ENCODE data around the gene ADCYAP1R1. TPM values are rescaled to one million over a fixed set of nuclear protein-coding genes. Genes with fewer than 3 reads are reported as not detected.

The ADCYAP1R1 gene
- total and polyA plus RNA-seq, 2 of the 8 experiments (the other 6 are each of a cell fraction or from before 2014, with no cell fraction given): 14.4 to 14.6 TPM

DNA sequence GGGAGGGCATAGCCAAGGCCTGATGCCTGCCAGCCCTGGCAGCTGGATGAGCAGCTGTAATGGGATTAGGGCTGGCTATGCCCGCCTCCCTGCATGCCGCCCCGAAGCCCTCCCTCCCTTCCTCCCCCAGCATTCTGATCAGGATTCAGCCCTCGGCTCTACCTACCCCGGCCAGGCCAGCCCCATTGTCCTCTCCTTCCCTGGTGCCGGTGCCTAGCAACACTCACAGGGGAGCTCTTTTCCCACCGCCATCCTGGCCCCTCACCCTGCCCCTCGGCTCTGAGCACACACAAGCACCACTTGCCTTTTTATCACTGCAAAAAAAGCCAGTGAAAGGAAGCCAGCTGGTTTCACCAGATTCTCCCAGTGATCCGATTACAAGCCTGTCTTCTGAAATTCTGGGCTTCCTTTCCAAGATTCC, 9.0 kb upstream of the ADCYAP1R1 start:
- peak; percentile 52 for FAIRE-seq
- DNase-seq (ENCODE audit: low read depth in 1 of 2, low spot score in 2 of 2): peak in 1 of 2 experiments; percentile 67
- Histone ChIP-seq H3K27me3 (replicated peaks in 1 of 4; ENCODE audit: control insufficient read depth in 3 of 4, extremely low read depth in 1 of 4, insufficient read depth in 3 of 4, low read length in 3 of 4) (peaks cover 0 to 7% (median 1%) of the 10 kb centered on the region in 4 experiments; a peak in 1 of 7 replicates), H2AK5ac (ENCODE audit: low read depth, low read length) (no peak overlapping the region; the same call in 1 of the 2 replicates), H3K9ac (replicated peaks in 1 of 4; ENCODE audit: extremely low read depth in 1 of 4, low read depth in 3 of 4, low read length in 3 of 4) (no peak overlapping the region), H3K4me3 (ENCODE audit: extremely low read depth in 1 of 4, insufficient read depth in 2 of 4, low read depth in 3 of 4, low read length in 4 of 4) (peak overlapping the region in 1 of 4 experiments; percentile 20; a peak in 1 of 8 replicates), H3K79me1 (ENCODE audit: low read depth, low read length) (no peaks in the 10 kb centered on the region), H2BK5ac (ENCODE audit: low read depth, low read length) (no peak overlapping the region), H3K23ac (ENCODE audit: insufficient read length) (no peak overlapping the region), H4K91ac (replicated peaks; ENCODE audit: insufficient read length, low read length) (no peak overlapping the region), H2BK15ac (ENCODE audit: low read length) (no peak overlapping the region), H2BK12ac (ENCODE audit: low read depth, low read length) (no peak overlapping the region), H3K4me1 (replicated peaks in 1 of 4; ENCODE audit: control insufficient read depth in 3 of 4, insufficient read depth in 4 of 4, low read length in 3 of 4) (peaks cover 2 to 12% (median 8%) of the 10 kb centered on the region in 4 experiments), H2BK120ac (replicated peaks; ENCODE audit: low read depth, low read length) (peak overlapping the region; percentile 3), H4K5ac (ENCODE audit: insufficient read length, low read depth, low read length) (no peak overlapping the region), H4K20me1 (replicated peaks in 1 of 2; ENCODE audit: control insufficient read depth in 1 of 2, insufficient read depth in 2 of 2, low read length in 2 of 2) (no peaks in the 10 kb centered on the region), H3K9me3 (ENCODE audit: insufficient read depth in 2 of 2, low read depth in 1 of 2, low read length in 1 of 2) (no peaks in the 10 kb centered on the region), H2AFZ (ENCODE audit: low read length) (peak overlapping the region; percentile 28; the same call in 1 of the 2 replicates), H2BK20ac (ENCODE audit: low read length) (0 out of 2 replicates have a peak overlapping the region, but pooled peaks have one; percentile 80), H3K4me2 (ENCODE audit: insufficient read depth in 1 of 2, low read depth in 2 of 2, low read length in 2 of 2) (peak overlapping the region; percentile 28 to 31; a peak in 2 of 4 replicates), H3K4ac (replicated peaks; ENCODE audit: insufficient read length, low read depth, low read length) (no peak overlapping the region), H3K56ac (replicated peaks; ENCODE audit: insufficient read length, low read depth, low read length) (no peak overlapping the region), H3K79me2 (ENCODE audit: control insufficient read depth in 1 of 2, insufficient read depth in 2 of 2, low read length in 2 of 2) (no peaks in the 10 kb centered on the region), H3K18ac (ENCODE audit: extremely low read depth, low read length) (peak overlapping the region; percentile 82), H3K36me3 (ENCODE audit: control insufficient read depth in 2 of 4, insufficient read depth in 4 of 4, low read length in 3 of 4) (no peaks in the 10 kb centered on the region), H3K14ac (ENCODE audit: insufficient read length) (no peak overlapping the region), H3K27ac (ENCODE audit: low read depth, low read length) (no peak overlapping the region), H3K23me2 (ENCODE audit: low read depth, low read length) (no peaks in the 10 kb centered on the region), H4K8ac (ENCODE audit: extremely low read depth, insufficient read depth, low read length) (peak overlapping the region; percentile 71)
- CTCF ChIA-PET (ENCODE audit: partially characterized antibody): interaction anchor here (1.1 to 52.0 kb wide), 5 partner anchors 5 to 105 kb away, joined by 3 to 880 read pairs (median 42); partner anchors contain the start of gene ADCYAP1R1
- 26% methylated on average over 9 of the region's 9 CpGs; no CpG with 5 or more reads in 1 of the 2 experiments for WGBS, 2 experiments (ENCODE audit: extremely low coverage in 1 of 2, insufficient coverage in 1 of 2, insufficient read length in 1 of 2, insufficient replicate concordance in 2 of 2, low coverage in 1 of 2, low lambda C conversion rate in 2 of 2, missing lambda C conversion rate in 1 of 2)
- POLR2A ChIA-PET (ENCODE audit: partially characterized antibody): interaction anchor here (1.0 to 1.6 kb wide), 2 partner anchors 21 to 59 kb away, joined by 3 to 9 read pairs; no protein-coding TSS in a partner anchor
- TF ChIP-seq ASH2L (IDR thresholded peaks at IDR 0.05; ENCODE audit: low read length) (peak; percentile 28), POLR2A (IDR thresholded peaks at IDR 0.05; ENCODE audit: control extremely low read depth in 1 of 2, low read depth in 2 of 2, low read length in 2 of 2) (no peak), POU5F1 (IDR thresholded peaks at IDR 0.05; ENCODE audit: low read depth, low read length) (no peak), CHD1 (IDR thresholded peaks at IDR 0.05; ENCODE audit: low read depth, low read length) (no peak), SRF (IDR thresholded peaks at IDR 0.05; ENCODE audit: low read depth, low read length) (no peak), KDM1A (IDR thresholded peaks at IDR 0.05; ENCODE audit: borderline replicate concordance, low read length) (no peak), GABPA (IDR thresholded peaks at IDR 0.05; ENCODE audit: borderline replicate concordance, insufficient read depth, low read length) (no peak), HDAC6 (IDR thresholded peaks at IDR 0.05; ENCODE audit: low read depth, low read length) (no peak), YY1 (IDR thresholded peaks at IDR 0.05; ENCODE audit: low read depth, low read length) (0 out of 2 replicates have a peak, but pooled peaks have one; percentile 50), CBX5 (IDR thresholded peaks at IDR 0.05; ENCODE audit: low read depth, low read length) (no peak), TBP (IDR thresholded peaks at IDR 0.05; ENCODE audit: low read depth, low read length) (0 out of 2 replicates have a peak, but pooled peaks have one; percentile 23), CTBP2 (IDR thresholded peaks at IDR 0.05; ENCODE audit: borderline replicate concordance, insufficient read depth, insufficient read length, low read length) (no peak), TAF1 (IDR thresholded peaks at IDR 0.05; ENCODE audit: low read depth, low read length) (0 out of 2 replicates have a peak, but pooled peaks have one; percentile 18)
- TF ChIP-seq, protein P1, sequence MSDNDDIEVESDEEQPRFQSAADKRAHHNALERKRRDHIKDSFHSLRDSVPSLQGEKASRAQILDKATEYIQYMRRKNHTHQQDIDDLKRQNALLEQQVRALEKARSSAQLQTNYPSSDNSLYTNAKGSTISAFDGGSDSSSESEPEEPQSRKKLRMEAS (IDR thresholded peaks at IDR 0.05): peak; percentile 40; the same call in 1 of the 2 replicates
